Endothelial cell (in vitro differentiated cells): ENCODE results near the gene IGFBP2. TPM values are rescaled to one million over a fixed set of nuclear protein-coding genes. Genes with fewer than 3 reads are reported as not detected.
A peak's percentile ranks its signal among the peaks of the same experiment; 100 is the strongest.

ENCODE experiments used
- DNase-seq: peaks from one replicate; pipeline ENCODE4 v3.0.0; 2021; ENCODE audit warnings: low spot score
- H3K27ac Mint-ChIP-seq: one replicate; pipeline ENCODE4 v1.8.0; 2021; ENCODE audit warnings: mixed read lengths, inconsistent platforms; ENCODE audit not compliant: unreplicated experiment
- H3K27me3 Mint-ChIP-seq: one replicate; pipeline ENCODE4 v1.8.0; 2021; ENCODE audit warnings: mild to moderate bottlenecking, moderate library complexity, mixed read lengths, inconsistent platforms; ENCODE audit not compliant: unreplicated experiment
- H3K36me3 Mint-ChIP-seq: one replicate; pipeline ENCODE4 v1.8.0; 2021; ENCODE audit warnings: mild to moderate bottlenecking, low read depth, mixed read lengths, inconsistent platforms; ENCODE audit not compliant: unreplicated experiment
- H3K4me1 Mint-ChIP-seq: one replicate; pipeline ENCODE4 v1.8.0; 2021; ENCODE audit warnings: mild to moderate bottlenecking, mixed read lengths, inconsistent platforms; ENCODE audit not compliant: unreplicated experiment
- H3K4me3 Mint-ChIP-seq: one replicate; pipeline ENCODE4 v1.8.0; 2021; ENCODE audit warnings: mild to moderate bottlenecking, mixed read lengths, inconsistent platforms; ENCODE audit not compliant: unreplicated experiment
- H3K9me3 Mint-ChIP-seq: one replicate; pipeline ENCODE4 v1.8.0; 2021; ENCODE audit warnings: mixed read lengths, inconsistent platforms; ENCODE audit not compliant: unreplicated experiment
- total RNA-seq: library from RNA; stranded (reverse); fragmentation: NEBNext Ultra II Directional; extraction: Animal tissue kit (Norgen Biotek cat#: 25700); gene quantifications from one replicate; pipeline ENCODE4 v1.2.1, GENCODE V29; 2021; ENCODE audit not compliant: unreplicated experiment
- TF ChIP-seq, protein P1 (sequence below): fragments of 200-600 bp; sonication (generic); IDR thresholded peaks from one replicate; pipeline ENCODE4 v1.5.0; 2021; ENCODE audit warnings: antibody characterized with exemption; ENCODE audit not compliant: unreplicated experiment

IGFBP2 gene
- total RNA-seq, 1 donor from 2014 or later = 1,170 TPM

DNA sequence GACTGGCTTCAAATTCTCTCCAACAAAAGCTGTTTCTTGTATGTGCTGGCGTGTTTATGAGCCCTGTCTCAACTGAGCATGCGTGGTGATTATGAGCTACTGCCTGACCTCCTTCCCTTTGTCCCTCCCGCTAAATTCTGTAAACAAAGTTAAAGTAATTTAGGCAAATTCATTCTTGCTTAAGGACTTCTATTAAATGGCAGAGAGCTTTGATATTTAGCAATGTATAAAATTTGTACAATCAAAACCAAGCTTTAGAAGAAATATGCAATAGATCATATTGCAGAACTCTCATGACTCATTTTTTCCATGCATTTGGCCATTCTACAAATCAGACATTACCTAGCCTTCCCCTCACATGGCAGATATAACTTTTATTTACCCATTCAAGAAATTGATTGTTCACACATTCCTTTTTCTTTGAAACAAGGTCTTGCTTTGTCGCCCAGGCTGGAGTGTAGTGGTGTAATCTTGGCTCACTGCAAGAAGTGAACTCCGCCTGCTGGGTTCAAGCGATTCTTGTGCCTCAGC, 18.2 kb downstream of the IGFBP2 start:
- Mint-ChIP-seq H3K27ac (peak overlapping the region; percentile 93), H3K9me3 (no peaks in the 10 kb centered on the region), H3K4me1 (peaks cover 80% of the 10 kb centered on the region), H3K36me3 (peaks cover 35% of the 10 kb centered on the region), H3K27me3 (peaks cover 9% of the 10 kb centered on the region), H3K4me3 (peak overlapping the region; percentile 48)
- no peak for DNase-seq
- TF ChIP-seq, protein P1, sequence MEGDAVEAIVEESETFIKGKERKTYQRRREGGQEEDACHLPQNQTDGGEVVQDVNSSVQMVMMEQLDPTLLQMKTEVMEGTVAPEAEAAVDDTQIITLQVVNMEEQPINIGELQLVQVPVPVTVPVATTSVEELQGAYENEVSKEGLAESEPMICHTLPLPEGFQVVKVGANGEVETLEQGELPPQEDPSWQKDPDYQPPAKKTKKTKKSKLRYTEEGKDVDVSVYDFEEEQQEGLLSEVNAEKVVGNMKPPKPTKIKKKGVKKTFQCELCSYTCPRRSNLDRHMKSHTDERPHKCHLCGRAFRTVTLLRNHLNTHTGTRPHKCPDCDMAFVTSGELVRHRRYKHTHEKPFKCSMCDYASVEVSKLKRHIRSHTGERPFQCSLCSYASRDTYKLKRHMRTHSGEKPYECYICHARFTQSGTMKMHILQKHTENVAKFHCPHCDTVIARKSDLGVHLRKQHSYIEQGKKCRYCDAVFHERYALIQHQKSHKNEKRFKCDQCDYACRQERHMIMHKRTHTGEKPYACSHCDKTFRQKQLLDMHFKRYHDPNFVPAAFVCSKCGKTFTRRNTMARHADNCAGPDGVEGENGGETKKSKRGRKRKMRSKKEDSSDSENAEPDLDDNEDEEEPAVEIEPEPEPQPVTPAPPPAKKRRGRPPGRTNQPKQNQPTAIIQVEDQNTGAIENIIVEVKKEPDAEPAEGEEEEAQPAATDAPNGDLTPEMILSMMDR = no peak

DNA sequence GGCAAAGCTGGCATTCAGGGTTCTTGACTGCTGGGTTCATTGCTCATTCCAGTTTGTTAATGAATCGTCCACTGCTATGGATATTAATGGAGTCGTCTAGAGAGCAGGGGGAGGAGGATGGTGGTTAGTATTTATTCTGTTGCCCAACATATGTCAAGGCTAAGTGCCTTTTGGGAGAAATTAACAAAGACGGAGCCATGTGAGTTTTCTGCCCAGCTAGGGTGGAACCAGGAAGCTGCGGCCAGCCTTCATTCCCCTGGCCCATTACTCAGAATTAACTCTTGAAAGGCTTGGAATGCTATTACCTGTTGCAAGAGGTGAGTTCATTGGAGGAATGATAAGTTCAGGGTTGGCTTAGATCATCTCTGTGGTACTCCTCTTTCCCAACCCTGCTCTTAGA, 19.3 kb downstream of the IGFBP2 start:
- DNase-seq = no peak
- H3K27ac Mint-ChIP-seq = peak overlapping the region; percentile 81
- peaks cover 86% of the 10 kb centered on the region for H3K4me1 Mint-ChIP-seq
- peaks cover 42% of the 10 kb centered on the region for H3K36me3 Mint-ChIP-seq
- TF ChIP-seq, protein P1 = no peak
- H3K4me3 Mint-ChIP-seq = no peak overlapping the region
- H3K27me3 Mint-ChIP-seq = peaks cover 8% of the 10 kb centered on the region
- no peaks in the 10 kb centered on the region for H3K9me3 Mint-ChIP-seq

DNA sequence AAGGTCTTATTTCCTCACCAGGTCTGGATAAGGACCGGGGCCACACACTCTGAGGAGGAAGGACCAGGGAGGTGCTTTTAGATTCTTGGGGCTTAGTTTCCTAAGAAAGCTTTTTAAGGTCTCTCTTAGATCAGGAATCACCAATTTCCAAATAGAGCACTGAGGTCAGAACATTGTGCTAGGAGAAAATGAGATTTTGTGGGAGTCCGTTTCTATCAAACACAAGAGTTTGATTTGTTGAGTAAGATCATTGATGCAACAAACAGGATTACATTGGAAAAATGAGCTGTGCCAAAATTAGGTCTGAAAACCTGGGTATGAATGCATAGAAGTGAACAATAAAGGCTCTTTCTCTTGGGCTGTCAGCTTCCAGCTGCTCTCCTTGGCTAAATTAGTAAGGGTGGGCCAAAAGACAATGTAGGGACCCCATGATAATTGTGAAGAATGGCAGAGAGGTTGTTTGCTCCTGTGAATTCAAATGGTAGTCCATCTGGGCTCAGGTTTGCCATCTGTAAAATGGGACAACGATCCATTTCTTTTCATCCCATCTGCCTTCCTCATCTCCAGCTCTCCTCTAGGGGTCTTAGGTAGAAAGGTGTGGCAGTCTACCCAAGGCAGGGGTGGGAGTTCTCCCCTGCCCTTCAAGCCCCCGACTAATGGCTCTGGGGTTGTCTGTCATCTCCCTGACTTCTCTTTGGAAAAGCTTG, 20.0 kb downstream of the IGFBP2 start:
- no peak for DNase-seq
- Mint-ChIP-seq H3K27me3 (peaks cover 7% of the 10 kb centered on the region), H3K4me1 (peaks cover 86% of the 10 kb centered on the region), H3K36me3 (peaks cover 42% of the 10 kb centered on the region), H3K9me3 (no peaks in the 10 kb centered on the region), H3K4me3 (no peak overlapping the region), H3K27ac (peak overlapping the region; percentile 81)
- TF ChIP-seq, protein P1 = no peak

DNA sequence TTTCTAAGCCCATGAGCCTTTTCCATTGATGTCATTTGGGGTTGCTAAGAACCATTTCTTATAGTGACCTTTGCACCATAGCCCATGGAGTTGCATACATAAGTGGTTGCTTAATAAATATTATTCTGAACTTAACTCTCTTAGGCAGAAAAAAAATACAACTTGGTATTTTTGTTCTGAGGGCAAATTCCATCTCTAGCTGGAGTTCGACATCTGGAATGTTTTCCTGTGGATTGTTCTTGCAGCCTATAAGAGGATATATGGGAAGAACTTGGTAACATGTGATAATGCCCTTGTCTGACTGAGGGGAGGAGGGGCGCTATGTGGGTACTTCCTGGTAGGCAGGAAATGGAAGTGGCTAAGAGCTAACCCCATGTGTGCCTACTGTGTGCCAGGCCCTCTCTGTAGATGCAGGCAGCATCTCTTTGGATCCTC, 20.7 kb downstream of the IGFBP2 start:
- Mint-ChIP-seq H3K36me3 (peaks cover 42% of the 10 kb centered on the region), H3K9me3 (no peaks in the 10 kb centered on the region), H3K4me3 (no peak overlapping the region), H3K27me3 (peaks cover 7% of the 10 kb centered on the region), H3K27ac (peak overlapping the region; percentile 93), H3K4me1 (peaks cover 88% of the 10 kb centered on the region)
- no peak for DNase-seq
- TF ChIP-seq, protein P1 = no peak

DNA sequence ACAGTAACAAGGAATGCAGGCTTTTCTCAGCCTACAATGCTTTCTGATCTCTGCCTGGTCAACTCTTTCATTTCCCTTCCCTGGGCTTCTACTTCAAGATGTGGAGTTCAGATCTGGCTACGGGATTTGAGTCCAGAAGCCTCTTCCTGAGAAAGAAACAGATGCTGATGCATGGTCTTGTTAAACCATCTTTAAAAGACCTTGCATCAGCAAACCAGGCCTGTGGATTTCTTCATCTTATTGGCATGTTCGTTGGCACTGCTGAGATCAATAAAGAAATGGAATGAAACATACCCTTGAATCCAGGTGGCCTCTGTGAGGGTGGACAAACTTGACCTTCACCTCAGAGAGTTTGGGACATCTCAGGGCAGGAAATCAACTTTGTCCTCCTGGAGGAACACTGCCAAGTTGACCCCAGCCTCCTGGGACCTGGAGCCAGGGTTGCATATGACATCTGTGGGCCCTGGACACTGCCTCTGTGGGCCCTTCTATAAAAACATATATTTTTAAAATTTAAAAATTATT, 21.4 kb downstream of the IGFBP2 start:
- no peaks in the 10 kb centered on the region for H3K9me3 Mint-ChIP-seq
- TF ChIP-seq, protein P1 = no peak

More for the DNA sequence above, 21.4 kb downstream of the IGFBP2 start:
- peak overlapping the region; percentile 93 for H3K27ac Mint-ChIP-seq
- DNase-seq = no peak
- H3K27me3 Mint-ChIP-seq = peaks cover 7% of the 10 kb centered on the region
- peaks cover 48% of the 10 kb centered on the region for H3K36me3 Mint-ChIP-seq
- peak overlapping the region; percentile 51 for H3K4me3 Mint-ChIP-seq
- H3K4me1 Mint-ChIP-seq = peaks cover 83% of the 10 kb centered on the region
